Measurements from ENCODE around the gene PNP.
A peak's percentile ranks its signal among the peaks of the same experiment; 100 is the strongest.
"Not testable (repeated sequence)": the region's sequence is repeated elsewhere in the genome, so short reads cannot be mapped to it uniquely, and the experiment has no call there.

Gene PNP

DNA sequence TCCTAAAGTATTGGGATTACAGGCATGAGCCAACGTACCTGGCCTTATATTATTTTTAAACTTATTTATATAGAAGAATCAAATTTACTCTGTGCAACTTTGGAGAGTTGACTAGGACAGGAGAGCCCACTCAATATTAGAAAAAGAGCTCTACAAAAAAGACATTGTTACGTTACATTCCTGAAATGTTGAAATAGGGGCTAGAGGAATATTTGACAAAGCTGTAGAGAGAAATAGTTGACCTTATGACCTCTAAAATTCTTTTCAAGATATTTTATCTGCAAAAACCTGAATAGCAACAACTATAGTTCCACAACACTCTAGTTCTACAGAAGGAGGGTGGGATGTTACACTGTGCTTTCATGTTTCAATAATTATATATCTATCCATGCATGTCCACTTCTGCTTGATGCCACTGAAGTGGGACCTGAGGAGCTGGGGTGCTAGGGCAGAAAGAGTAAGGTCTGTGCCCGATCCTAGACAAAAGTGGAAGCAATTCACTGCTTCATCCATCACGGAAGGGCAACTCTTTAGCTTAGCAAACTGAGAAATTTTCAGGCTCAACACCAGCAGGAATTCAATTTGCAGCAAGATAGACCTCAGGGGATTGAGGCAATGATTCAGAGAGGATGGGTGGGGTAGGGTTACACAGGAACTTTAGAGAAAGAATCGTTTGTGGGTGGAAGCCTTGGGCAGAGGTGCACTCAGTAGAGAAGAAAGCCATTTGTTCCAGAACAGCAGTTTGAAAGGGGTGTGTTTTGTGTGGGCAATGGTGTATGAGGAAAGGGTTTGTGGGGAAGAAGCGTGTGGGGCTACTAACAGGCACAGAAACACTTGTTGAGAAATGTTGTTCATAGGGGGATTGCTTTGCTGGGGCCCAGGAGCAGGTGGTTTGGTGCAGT, 20.1 kb downstream of the PNP start:
- DNase-seq = no peak

DNA sequence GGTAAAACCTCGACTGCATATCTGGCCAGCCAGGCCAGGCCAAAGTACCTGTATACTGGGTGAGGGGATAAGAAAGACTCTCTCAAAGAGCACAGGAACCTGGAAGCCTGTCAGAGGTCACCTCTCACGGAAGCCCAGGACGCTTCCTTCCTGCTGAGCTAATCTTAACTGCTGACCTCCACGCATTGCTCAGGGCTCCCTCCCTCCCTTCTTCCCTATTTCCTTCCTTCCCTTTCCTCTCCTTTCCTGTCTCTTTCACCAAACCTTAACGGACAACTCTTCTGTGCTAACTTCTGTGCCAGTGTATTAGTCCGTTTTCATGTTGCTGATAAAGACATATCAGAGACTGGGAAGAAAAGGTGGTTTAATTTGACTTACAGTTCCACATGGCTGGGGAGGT, 21.4 kb downstream of the PNP start:
- DNase-seq = no peak

DNA sequence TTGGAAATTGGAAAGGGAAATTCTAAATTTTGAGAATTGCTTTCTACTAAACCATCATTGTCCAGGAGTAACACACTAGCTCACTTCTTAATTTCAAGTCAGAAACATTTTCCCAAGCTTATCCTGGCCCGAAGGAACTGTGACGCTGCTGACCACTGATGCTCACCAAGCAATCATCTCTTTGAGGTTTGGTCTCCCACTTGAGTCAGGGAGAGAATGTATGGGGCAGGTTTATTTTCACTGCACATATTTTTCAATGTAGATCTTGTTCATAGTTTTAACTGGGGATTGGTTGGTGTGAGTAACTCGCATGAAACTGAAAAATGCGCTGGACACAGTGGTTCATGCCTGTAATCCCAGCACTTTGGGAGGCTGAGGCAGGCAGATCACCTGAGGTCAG, 23.3 kb downstream of the PNP start:
- no peak for DNase-seq

DNA sequence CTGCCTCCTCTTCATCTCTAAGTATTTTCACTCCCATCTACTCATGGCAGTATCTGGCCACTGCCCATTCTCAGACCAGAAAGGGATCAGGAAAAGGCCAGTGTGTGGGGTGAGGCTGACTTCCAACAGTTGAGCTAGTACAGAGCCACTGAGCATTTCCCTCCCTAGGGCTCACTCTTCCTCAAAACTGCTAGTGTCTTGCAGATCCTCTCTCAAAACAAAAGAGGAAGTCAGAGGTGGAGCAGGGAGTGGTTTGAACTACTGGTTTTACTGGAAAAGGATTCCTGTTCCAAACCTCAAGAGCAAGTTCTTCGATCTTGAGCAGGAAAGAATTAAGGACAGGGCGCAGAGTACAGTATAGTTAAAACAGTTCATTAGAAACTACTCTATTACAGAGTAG, 24.4 kb downstream of the PNP start:
- DNase-seq = peak in 7 of 51 donors; percentile 1 to 29 (median 3)

DNA sequence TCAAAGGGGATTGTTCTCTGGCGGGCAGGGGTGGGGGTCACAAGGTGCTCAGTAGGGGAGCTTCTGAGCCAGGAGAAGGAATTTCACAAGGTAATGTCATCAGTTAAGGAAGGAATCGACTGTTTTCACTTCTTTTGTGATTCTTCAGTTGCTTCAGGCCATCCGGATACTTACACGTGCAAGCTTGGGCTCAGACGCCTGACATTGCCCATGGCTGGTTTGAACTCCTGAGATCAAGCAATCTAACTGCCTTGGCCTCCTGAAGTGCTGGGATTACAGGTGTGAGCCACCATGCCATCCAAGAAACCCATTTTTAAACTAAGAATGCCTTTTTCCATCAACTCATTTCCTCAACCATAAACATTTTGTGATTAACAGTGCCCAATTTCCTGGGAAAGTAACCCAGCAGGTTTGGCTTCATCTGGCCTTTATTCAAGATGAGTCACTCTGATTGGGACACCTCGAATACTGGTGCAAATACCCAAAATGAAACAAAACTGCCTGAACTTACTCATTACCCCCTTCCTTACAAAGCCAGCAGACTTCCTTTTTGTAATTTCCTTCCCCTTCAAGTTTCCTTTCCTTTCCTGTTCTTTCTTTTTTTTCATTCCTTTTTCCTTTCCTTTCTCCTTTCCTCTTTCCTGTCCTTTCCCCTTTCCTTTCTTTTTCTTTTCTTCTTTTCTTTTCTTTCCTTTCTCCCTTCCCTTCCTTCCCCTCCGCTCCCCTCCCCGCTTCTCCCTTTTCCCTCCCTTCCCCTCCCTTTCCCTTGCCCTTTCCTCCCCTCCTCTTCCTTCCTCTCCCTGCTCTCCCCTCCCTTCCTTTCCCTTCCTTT, 25.9 kb downstream of the PNP start:
- no peak for DNase-seq

DNA sequence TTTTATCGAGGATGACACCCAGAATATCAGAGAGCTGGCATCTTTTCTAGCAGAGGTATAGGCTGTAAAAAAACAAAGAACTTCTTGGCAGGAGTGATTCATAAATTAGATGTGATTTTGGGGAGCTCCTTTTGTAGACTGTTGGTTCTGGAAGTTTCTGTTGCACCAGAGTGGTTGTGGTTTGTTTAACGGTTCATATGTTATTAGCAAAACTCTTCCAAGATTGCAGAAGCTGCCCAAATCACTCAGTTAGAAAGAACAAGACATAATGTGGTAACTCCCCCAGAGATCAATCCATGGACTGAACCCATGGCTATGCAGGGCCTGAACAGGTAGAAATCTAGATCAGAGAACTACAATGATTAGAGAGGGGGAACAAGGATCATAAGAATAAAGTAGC, 29.4 kb downstream of the PNP start:
- DNase-seq = no peak

DNA sequence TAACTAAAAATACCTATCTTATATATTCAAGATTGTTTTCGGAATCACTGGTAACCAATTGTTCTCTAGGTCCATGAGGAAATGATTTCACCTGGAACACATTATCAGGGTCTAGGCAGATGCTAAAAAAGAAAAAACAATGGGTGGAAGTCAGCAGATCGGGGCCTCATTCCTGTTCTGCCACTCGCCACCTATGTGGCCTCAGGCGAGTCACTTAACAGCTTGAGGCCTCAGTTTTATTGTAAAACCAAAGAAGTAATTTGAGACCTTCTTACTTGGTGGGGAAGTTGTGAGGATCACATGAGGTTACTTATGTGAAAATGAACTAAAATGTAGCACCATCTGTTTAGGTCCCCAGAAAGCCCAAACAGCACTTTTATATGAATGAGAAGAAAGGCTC, 29.9 kb downstream of the PNP start:
- no peak for DNase-seq

DNA sequence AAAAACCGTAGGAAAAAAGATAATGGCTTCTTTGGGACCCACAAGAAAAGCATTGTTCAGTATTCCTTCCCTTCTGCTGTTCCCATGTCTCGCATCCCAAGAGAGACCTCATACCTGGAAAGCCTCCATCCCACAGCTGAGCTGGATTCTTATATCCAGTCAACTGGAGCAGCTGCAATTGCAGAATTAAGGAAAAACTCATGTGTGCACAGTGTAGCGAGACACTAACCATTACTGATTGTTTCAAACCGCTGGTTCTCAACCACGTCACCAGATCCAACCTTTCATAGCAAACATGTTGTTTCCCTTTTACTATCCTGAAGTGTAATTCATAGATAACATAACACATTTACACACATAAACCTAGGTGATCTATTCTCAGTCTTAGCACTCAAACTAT, 30.7 kb downstream of the PNP start:
- no peak for DNase-seq

DNA sequence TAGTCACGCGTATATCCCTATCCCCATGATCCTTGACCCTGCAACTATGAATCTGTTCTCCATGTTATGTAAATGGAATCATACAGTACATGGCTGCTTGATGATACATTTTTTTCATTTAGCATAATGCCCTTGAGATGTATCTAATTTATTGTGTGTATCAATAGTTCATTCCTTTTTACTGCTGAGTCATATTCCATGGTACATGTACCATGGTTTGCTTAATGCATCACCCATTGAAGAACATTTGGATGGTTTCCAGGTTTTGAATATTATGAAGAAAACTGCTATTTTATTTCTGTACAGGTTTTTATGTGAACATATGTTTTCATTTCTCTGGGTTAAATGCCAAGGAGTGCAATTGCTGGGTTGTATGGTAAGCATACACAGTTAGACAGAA, 32.1 kb downstream of the PNP start:
- no peak for DNase-seq

DNA sequence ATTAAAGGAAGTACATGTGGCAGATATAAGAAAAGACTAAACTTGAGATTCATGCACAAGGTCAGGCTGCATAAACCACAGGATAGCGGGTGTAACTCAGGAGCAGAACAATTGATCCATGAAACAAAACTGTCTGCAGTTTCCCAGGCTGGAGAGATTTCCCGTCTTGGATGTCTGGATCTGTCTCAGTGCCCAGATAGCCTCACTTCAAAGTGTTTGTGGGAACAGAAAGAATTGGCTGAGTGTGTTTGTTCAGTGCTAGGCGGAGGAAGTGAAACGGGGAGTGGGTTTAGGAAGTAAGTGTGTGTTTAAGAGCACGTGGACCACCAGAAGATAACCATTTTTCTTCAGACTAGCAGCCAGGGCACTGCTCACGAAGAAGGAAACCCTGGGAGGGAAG, 34.7 kb downstream of the PNP start:
- peak in 9 of 51 donors; percentile 0 to 23 (median 2) for DNase-seq

DNA sequence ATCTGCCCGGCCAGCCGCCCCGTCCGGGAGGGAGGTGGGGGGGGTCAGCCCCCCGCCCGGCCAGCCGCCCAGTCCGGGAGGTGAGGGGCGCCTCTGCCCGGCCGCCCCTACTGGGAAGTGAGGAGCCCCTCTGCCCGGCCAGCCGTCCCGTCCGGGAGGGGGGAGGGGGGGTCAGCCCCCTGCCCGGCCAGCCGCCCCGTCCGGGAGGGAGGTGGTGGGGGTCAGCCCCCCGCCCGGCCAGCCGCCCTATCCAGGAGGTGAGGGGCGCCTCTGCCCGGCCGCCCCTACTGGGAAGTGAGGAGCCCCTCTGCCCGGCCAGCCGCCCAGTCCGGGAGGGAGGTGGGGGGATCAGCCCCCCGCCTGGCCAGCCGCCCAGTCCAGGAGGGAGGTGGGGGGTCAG, 37.1 kb downstream of the PNP start:
- not testable (repeated sequence) for DNase-seq

DNA sequence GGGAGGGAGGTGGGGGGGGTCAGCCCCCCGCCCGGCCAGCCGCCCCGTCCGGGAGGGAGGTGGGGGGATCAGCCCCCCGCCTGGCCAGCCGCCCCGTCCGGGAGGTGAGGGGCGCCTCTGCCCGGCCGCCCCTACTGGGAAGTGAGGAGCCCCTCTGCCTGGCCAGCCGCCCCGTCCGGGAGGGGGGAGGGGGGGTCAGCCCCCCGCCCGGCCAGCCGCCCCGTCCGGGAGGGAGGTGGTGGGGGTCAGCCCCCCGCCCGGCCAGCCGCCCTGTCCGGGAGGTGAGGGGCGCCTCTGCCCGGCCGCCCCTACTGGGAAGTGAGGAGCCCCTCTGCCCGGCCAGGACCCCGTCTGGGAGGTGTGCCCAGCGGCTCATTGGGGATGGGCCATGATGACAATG, 37.5 kb downstream of the PNP start:
- not testable (repeated sequence) for DNase-seq

DNA sequence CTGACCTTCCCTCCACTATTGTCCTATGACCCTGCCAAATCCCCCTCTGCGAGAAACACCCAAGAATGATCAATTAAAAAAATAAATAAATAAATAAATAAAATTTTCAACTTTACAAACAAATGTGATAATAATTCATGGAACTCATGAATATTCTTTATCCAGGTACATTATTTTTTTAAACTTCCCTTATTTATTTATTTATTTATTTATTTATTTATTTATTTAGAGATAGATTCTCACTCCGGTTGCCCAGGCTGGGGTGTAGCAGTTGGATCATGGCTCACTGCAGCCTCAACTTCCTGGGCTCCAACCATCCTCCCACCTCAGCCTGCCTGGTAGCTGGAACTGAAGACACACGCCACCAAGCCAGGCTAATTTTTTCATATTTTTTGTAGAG, 38.3 kb downstream of the PNP start:
- not testable (repeated sequence) for DNase-seq

DNA sequence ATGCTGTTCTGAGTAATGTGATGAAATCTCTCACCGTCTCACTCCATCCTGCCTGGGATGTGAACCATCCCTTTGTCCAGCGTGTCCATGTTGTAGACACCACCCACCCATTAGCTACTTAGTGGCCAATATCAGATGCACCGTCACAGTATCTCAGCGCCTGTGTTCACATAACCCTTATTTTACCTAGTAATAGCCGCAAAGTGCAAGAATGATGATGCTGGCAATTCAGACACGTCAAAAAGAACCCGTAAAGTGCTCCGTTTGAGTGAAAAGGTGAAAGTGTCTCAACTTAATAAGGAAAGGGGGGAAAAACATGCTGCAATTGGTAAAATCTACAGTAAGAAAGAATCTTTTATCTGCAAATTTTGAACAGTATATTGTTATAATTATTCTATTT, 39.2 kb downstream of the PNP start:
- no peak for DNase-seq

DNA sequence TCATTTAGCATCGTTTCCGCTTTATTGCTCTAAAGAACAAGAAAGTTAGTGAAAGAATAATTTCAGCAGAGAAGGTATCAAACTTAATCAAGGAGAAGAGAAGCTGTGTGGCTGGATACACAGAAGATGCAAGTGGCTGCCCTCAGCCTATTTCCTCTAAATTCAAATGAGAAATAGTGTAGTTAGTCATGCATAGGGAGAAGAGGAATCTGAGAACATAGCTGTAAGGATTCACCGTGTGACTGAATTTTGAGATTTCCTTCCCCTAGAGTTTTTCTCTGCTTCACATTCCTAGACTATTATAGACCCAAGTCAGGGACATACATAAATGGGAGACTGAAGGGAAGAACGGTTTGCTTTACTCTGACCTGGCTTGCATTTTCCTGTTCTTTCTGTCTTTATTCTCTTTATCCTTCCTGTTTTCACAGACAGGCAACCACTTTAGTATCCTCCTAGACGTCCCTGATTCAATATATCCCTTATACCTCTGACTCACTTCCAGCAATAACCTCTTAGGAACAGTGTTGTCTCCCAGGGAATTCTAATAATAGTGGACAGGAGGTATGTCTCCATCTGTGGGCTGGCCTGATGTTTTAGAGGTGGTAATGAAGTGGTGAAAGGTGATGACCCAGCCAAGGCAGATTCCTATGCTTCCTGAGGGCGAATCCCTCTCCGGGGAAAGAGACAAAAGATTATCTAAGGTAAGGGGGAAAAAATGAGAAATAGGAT, 43.1 kb downstream of the PNP start:
- DNase-seq = no peak

DNA sequence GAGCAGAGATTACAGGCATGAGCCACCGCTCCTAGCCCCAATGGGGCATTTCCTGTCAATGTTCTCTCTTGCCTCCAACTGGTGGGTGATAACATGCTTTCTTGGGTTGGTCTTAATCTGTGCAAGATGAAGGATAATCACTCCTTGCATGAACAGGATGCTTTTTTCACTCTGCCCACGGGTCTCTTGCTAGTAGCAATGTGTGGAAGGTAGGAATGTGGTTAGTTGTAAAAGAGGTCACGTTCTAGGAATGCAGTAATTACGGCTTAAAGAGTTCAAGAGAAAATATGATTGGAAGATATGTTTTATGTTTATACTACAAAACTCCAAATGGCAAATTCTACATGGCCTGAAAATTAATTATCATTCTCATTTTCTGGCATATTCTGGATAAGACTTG, 46.6 kb downstream of the PNP start:
- no peak for DNase-seq

DNA sequence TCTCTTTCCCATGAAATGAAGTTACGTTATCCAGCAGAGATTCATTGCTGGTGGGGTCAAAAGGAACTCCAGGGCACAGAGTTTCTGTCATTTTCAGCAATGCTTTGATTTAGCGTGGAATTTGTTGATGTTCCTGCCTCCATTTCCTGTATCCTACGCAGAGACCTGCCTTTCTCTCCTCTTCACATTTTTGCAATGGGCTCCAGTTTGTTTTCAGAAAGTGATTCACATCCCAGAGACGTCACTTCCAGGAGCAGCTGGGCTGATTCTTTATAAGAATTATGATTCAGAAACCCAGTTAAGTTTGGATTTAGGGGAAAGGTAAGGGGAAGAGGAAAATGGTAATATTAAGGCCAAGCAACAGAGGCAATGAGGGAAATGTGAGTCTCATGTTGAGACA, 47.7 kb downstream of the PNP start:
- no peak for DNase-seq

DNA sequence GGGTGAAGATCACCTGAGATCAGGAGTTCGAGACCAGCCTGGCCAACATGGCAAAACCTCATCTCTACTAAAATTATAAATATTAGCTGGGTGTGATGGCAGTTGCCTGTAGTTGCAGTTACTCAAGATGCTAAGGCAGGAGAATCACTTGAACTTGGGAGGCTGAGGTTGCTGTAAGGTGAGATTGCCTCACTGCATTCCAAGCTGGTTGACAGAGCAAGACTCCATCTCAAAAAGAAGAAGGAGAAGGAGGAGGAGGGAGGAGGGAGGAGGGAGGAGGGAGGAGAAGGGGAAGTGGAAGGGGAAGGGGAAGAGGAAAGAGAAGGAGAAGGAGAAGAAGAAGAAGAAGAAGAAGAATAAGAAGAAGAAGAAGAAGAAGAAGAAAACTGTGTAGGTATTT, 53.1 kb downstream of the PNP start:
- DNase-seq = no peak

DNA sequence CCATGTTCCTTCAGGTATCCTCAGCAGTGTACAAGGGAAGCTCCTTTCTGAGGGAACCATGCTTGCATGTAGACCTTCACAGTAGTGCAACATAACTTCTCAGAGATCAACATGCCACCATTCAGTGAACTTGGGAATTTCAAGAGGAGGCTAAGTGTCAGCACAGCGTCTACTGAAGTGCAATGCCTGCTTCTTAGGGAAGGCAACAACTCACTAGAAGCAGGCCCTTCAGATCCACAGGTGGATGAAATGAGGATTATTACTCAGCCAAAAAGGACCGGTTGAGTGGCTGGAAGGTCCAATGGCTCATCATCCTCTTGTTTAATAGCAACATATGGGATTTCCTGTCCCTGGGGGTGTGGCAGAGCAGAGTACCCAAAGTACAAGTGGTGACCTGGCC, 54.8 kb downstream of the PNP start:
- DNase-seq = no peak
